Breast epithelium (tissue), 3 donors: Measurements from ENCODE around the gene SPECC1L.

Experiments
- CTCF ChIP-seq, 3 donors: fragments of 450-650 bp; IDR thresholded peaks; one replicate each; pipeline ENCODE4 v1.5.1; 2016 to 2017; ENCODE audit warnings: antibody characterized with exemption in 3 of 3, mild to moderate bottlenecking in 3 of 3, moderate library complexity in 3 of 3
- POLR2A ChIP-seq: fragments of 450-650 bp; IDR thresholded peaks from one replicate; pipeline ENCODE4 v1.6.1; 2016; ENCODE audit warnings: antibody characterized with exemption, mild to moderate bottlenecking, moderate library complexity
- POLR2AphosphoS5 ChIP-seq, 3 donors: sonication (generic); formaldehyde crosslinking; IDR thresholded peaks; one replicate each; pipeline ENCODE4 v1.6.1; 2017; ENCODE audit warnings: antibody characterized with exemption in 3 of 3

GRCh38 chr22:24232124-24232523 is 38.5 kb upstream of the SPECC1L start:
- no peak for TF ChIP-seq CTCF (IDR thresholded peaks at IDR 0.05)
- TF ChIP-seq POLR2A: no peak
- TF ChIP-seq POLR2AphosphoS5 (IDR thresholded peaks at IDR 0.05): no peak
